OCI-LY7 (cell line): Measurements from ENCODE around the gene ABCB8. TPM values are rescaled to one million over a fixed set of nuclear protein-coding genes. Genes with fewer than 3 reads are reported as not detected.

ENCODE experiments used
- BruUV-seq: library from RNA; stranded (reverse); fragments of 400-500 nt; replicated peaks from 2 replicates; lab custom pipeline; 2021; lab: Mats Ljungman, UMichigan
- CTCF ChIA-PET: fragments of 300-600 bp; sonication (Branson Sonifier 250); formaldehyde crosslinking; loops from one replicate; lab custom pipeline; 2022; ENCODE audit warnings: antibody characterized with exemption; ENCODE audit not compliant: unreplicated experiment; lab: Charles Lee
- POLR2A ChIA-PET: fragments of 300-600 bp; sonication (Branson Sonifier 250); formaldehyde crosslinking; loops from one replicate; lab custom pipeline; 2022; ENCODE audit warnings: antibody characterized with exemption; lab: Charles Lee
- DNase-seq: peaks from one replicate; pipeline ENCODE4 v3.0.0-alpha.2; 2015; ENCODE audit warnings: low spot score
- H2AFZ ChIP-seq: fragments of 200-600 bp; sonication (generic), shearing (Covaris generic); 2 replicates; pipeline ENCODE4 v1.6.1; 2014; ENCODE audit warnings: mild to moderate bottlenecking, antibody characterized with exemption, low read length, moderate library complexity
- H3K27ac ChIP-seq: fragments of 200-600 bp; sonication (generic); 2 replicates; pipeline ENCODE4 v1.5.1; 2014; ENCODE audit warnings: mixed run types, low read depth, mild to moderate bottlenecking, moderate library complexity, low read length, inconsistent platforms; ENCODE audit not compliant: poor library complexity, severe bottlenecking
- H3K36me3 ChIP-seq: fragments of 200-600 bp; sonication (generic); 2 replicates; pipeline ENCODE4 v1.6.1; 2014; ENCODE audit warnings: mild to moderate bottlenecking, antibody characterized with exemption, low read length, moderate library complexity, mixed read lengths; ENCODE audit not compliant: insufficient read depth
- H3K4me1 ChIP-seq: fragments of 200-600 bp; sonication (generic); 2 replicates; pipeline ENCODE4 v1.5.1; 2014; ENCODE audit warnings: mild to moderate bottlenecking, low read length; ENCODE audit not compliant: insufficient read depth, poor library complexity, severe bottlenecking
- H3K4me2 ChIP-seq: fragments of 200-600 bp; sonication (generic); 2 replicates; pipeline ENCODE4 v1.6.1; 2014; ENCODE audit warnings: mild to moderate bottlenecking, low read length
- H3K4me3 ChIP-seq: fragments of 200-600 bp; sonication (generic); 2 replicates; pipeline ENCODE4 v1.5.1; 2014; ENCODE audit warnings: mild to moderate bottlenecking, low read depth, low read length; ENCODE audit not compliant: poor library complexity, severe bottlenecking
- H3K79me2 ChIP-seq: fragments of 200-600 bp; sonication (generic); 2 replicates; pipeline ENCODE4 v1.6.1; 2016; ENCODE audit warnings: low read depth, mild to moderate bottlenecking, low read length, moderate library complexity, mixed read lengths; ENCODE audit not compliant: insufficient read depth
- H3K9me2 ChIP-seq: fragments of 200-600 bp; sonication (generic); 2 replicates; pipeline ENCODE4 v1.6.1; 2016; ENCODE audit warnings: mild to moderate bottlenecking, low read length, mixed read lengths; ENCODE audit not compliant: insufficient read depth
- H3K9me3 ChIP-seq: fragments of 200-600 bp; sonication (generic); 2 replicates; pipeline ENCODE4 v1.6.1; 2014; ENCODE audit warnings: mild to moderate bottlenecking, mixed run types, low read length, mixed read lengths
- H4K20me1 ChIP-seq: fragments of 200-600 bp; sonication (generic); 2 replicates; pipeline ENCODE4 v1.6.1; 2014; ENCODE audit warnings: mild to moderate bottlenecking, antibody characterized with exemption, low read length, moderate library complexity, mixed read lengths; ENCODE audit not compliant: insufficient read depth
- EZH2phosphoT487 ChIP-seq: fragments of 200-600 bp; sonication (generic); IDR thresholded peaks from 2 replicates; pipeline ENCODE4 v1.6.1; 2018; ENCODE audit warnings: low read depth, borderline replicate concordance, mild to moderate bottlenecking, mixed run types, antibody characterized with exemption, low read length, moderate library complexity, mixed read lengths
- intact Hi-C: fragments of 100-400 bp; cut with micrococcal nuclease; formaldehyde crosslinking; loops from one replicate; pipeline ENCODE4 v1.10.0; 2022; ENCODE audit not compliant: unreplicated experiment
- total RNA-seq, 2 experiments: library from RNA; depleted of rRNA in 1 of 2; stranded (reverse); fragments of >200 nt in 1 of 2; shearing (Covaris generic) in 1 of 2; gene quantifications; 2 replicates each; pipeline ENCODE4 v1.2.3, GENCODE V29; 2014 to 2022
- TF ChIP-seq, protein P1 (sequence below): fragments of 200-600 bp; sonication (generic); conservative IDR thresholded peaks from 2 replicates; pipeline ENCODE4 v1.5.1; 2014; ENCODE audit warnings: mild to moderate bottlenecking, antibody characterized with exemption, low read length, moderate library complexity, mixed read lengths

Gene ABCB8
- total RNA-seq, 2 experiments from 2014 or later, result 32.0 to 64.7 TPM

- Histone ChIP-seq H3K36me3 (peaks cover 85% of the 10 kb centered on the region), H3K27ac (no peak overlapping the region), H4K20me1 (no peaks in the 10 kb centered on the region), H3K79me2 (no peaks in the 10 kb centered on the region), H2AFZ (no peak overlapping the region), H3K4me2 (no peak overlapping the region), H3K9me2 (no peaks in the 10 kb centered on the region), H3K4me1 (no peaks in the 10 kb centered on the region), H3K9me3 (no peaks in the 10 kb centered on the region), H3K4me3 (no peak overlapping the region)
- no TSS peak for BruUV-seq
- TF ChIP-seq EZH2phosphoT487, result no peak
- TF ChIP-seq, protein P1, sequence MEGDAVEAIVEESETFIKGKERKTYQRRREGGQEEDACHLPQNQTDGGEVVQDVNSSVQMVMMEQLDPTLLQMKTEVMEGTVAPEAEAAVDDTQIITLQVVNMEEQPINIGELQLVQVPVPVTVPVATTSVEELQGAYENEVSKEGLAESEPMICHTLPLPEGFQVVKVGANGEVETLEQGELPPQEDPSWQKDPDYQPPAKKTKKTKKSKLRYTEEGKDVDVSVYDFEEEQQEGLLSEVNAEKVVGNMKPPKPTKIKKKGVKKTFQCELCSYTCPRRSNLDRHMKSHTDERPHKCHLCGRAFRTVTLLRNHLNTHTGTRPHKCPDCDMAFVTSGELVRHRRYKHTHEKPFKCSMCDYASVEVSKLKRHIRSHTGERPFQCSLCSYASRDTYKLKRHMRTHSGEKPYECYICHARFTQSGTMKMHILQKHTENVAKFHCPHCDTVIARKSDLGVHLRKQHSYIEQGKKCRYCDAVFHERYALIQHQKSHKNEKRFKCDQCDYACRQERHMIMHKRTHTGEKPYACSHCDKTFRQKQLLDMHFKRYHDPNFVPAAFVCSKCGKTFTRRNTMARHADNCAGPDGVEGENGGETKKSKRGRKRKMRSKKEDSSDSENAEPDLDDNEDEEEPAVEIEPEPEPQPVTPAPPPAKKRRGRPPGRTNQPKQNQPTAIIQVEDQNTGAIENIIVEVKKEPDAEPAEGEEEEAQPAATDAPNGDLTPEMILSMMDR, result no peak
- POLR2A ChIA-PET, result no interaction called here
- intact Hi-C loops, result no loop called here
- CTCF ChIA-PET, result interaction anchor here (0.6 kb wide), 1 partner anchor 40 kb away, joined by 3 read pairs; no protein-coding TSS in a partner anchor
- DNase-seq, result no peak
Observed at GRCh38 chr7:151071032-151071866, 43.0 kb downstream of the ABCB8 start.

DNA sequence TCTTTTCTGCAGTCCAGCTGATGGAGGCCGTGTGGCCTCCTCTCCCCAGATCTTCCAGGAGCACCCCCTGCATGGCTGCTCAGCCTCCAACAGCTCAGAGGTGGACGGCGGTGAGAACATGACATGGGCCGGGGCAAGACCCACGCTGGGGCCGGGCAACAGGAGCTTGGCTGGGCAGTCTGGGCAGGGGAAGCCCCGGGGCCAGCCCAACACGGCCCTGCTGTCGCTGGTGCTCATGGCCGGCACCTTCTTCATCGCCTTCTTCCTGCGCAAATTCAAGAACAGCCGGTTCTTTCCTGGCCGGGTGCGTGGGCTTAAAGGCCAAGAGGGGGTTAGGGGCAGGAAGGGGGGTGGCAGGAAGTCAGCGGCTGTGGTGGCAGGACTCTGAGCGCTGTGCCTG, 45.7 kb downstream of the ABCB8 start:
- H3K4me2 ChIP-seq, result no peak overlapping the region
- H4K20me1 ChIP-seq, result no peaks in the 10 kb centered on the region
- no TSS peak for BruUV-seq
- H3K27ac ChIP-seq, result no peak overlapping the region
- no peak for DNase-seq
- 0 out of 2 replicates have a peak, but pooled peaks cover 2% of the 10 kb centered on the region for H3K79me2 ChIP-seq
- H3K4me1 ChIP-seq, result peaks cover 9% of the 10 kb centered on the region
- no peaks in the 10 kb centered on the region for H3K9me2 ChIP-seq
- ChIA-PET POLR2A (no interaction called here), CTCF (no interaction called here)
- H3K36me3 ChIP-seq, result peaks cover 92% of the 10 kb centered on the region
- H3K4me3 ChIP-seq, result no peak overlapping the region
- H2AFZ ChIP-seq, result no peak overlapping the region
- H3K9me3 ChIP-seq, result no peaks in the 10 kb centered on the region
- TF ChIP-seq EZH2phosphoT487, result no peak
- TF ChIP-seq, protein P1, result no peak
- intact Hi-C loops, result no loop called here
